ENCODE data around the gene RAPGEF4.

DNA sequence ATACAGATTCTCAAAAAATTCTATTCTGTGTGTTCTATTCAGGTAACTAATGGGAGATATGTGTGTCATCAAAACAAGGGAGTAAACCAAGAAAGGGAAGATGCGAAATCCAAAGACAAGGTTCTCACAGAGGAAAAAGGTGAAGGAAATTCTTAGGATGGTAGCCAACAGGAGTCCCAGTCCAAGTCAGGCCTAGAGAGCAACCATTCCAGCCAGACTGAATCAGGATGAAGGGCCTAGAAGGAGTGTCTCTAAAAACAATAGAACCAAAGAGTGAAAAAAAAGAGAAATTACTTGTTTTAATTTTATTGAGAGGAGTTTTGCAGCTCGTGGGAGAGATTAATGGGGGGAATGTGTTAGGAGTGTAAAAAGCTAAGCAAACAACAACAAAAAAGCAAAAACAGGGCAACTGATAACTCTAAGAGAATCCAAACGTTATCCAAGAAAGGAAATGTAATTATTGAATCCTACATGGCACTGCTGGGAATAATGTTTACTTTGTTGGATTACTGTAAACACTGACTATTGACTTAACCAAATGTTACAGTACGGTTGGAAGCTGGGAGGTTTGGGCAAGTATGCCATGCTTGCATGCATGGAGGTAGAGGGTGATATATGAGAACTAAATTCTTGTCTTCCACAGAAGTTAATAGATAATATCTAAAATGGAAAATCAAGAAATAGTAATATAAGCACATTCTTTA is 352.3 kb downstream of the RAPGEF4 start:
- TF ChIP-seq EZH2 (IDR thresholded peaks at IDR 0.05) (no peak), POLR2AphosphoS5 (IDR thresholded peaks at IDR 0.05; ENCODE audit: borderline replicate concordance, low read depth, low read length) (no peak), FOXP2 (optimal IDR thresholded peaks at IDR 0.05; ENCODE audit: control extremely low read depth, extremely low read length, insufficient read depth) (no peak)

Measured in SK-N-MC (cell line).